ENCODE measurements around the gene SNX13. TPM values are rescaled to one million over a fixed set of nuclear protein-coding genes. Genes with fewer than 3 reads are reported as not detected.

The SNX13 gene
- total RNA-seq, 1 experiment from 2014 or later, result 41.8 TPM

GRCh38 chr7:17829001-17829400, 111.3 kb downstream of the SNX13 start:
- H3K4me3 ChIP-seq (ENCODE audit: low read depth, low read length), result no peak overlapping the region
- no peaks in the 10 kb centered on the region for H3K9me3 Mint-ChIP-seq (ENCODE audit: unreplicated experiment)
- peaks cover under 1% of the 10 kb centered on the region for H3K36me3 Mint-ChIP-seq (ENCODE audit: insufficient read depth, unreplicated experiment)
- no peaks in the 10 kb centered on the region for H3K27me3 ChIP-seq (replicated peaks; ENCODE audit: control insufficient read depth, insufficient read depth, low read length)
- H3K9me3 ChIP-seq, result no peaks in the 10 kb centered on the region
- no peaks in the 10 kb centered on the region for H3K4me1 ChIP-seq
- H3K4me1 Mint-ChIP-seq (ENCODE audit: low read depth, unreplicated experiment), result no peaks in the 10 kb centered on the region
- intact Hi-C loops (cut with micrococcal nuclease; ENCODE audit: unreplicated experiment), result no loop called here
- H3K27me3 Mint-ChIP-seq (ENCODE audit: insufficient read depth, unreplicated experiment), result no peaks in the 10 kb centered on the region
- H3K36me3 ChIP-seq (ENCODE audit: control insufficient read depth, insufficient read depth, low read length), result no peaks in the 10 kb centered on the region
- CTCF ChIA-PET, result no interaction called here
- no peak for DNase-seq
- POLR2A ChIA-PET, result no interaction called here
- BruUV-seq (replicated peaks), result no TSS peak
- H3K4me3 Mint-ChIP-seq (ENCODE audit: unreplicated experiment), result no peak overlapping the region
- H3K27ac Mint-ChIP-seq (ENCODE audit: unreplicated experiment), result no peak overlapping the region
- no peak for TF ChIP-seq CTCF (IDR thresholded peaks at IDR 0.05; ENCODE audit: insufficient read depth in 1 of 2, low read depth in 1 of 2, low read length in 1 of 2, severe bottlenecking in 1 of 2, unreplicated experiment in 1 of 2)

GRCh38 chr7:17822547-17823173, 117.6 kb downstream of the SNX13 start:
- Histone ChIP-seq H3K36me3 (ENCODE audit: control insufficient read depth, insufficient read depth, low read length) (no peaks in the 10 kb centered on the region), H3K9me3 (no peaks in the 10 kb centered on the region), H3K27me3 (replicated peaks; ENCODE audit: control insufficient read depth, insufficient read depth, low read length) (no peaks in the 10 kb centered on the region), H3K4me1 (no peaks in the 10 kb centered on the region), H3K4me3 (ENCODE audit: low read depth, low read length) (no peak overlapping the region)
- Mint-ChIP-seq H3K27me3 (ENCODE audit: insufficient read depth, unreplicated experiment) (no peaks in the 10 kb centered on the region), H3K9me3 (ENCODE audit: unreplicated experiment) (no peaks in the 10 kb centered on the region), H3K27ac (ENCODE audit: unreplicated experiment) (no peak overlapping the region), H3K4me1 (ENCODE audit: low read depth, unreplicated experiment) (no peaks in the 10 kb centered on the region), H3K36me3 (ENCODE audit: insufficient read depth, unreplicated experiment) (peaks cover 13% of the 10 kb centered on the region), H3K4me3 (ENCODE audit: unreplicated experiment) (no peak overlapping the region)
- POLR2A ChIA-PET, result no interaction called here
- DNase-seq, result no peak
- no TSS peak for BruUV-seq (replicated peaks)
- intact Hi-C loops (cut with micrococcal nuclease; ENCODE audit: unreplicated experiment), result no loop called here
- no peak for TF ChIP-seq CTCF (IDR thresholded peaks at IDR 0.05; ENCODE audit: insufficient read depth in 1 of 2, low read depth in 1 of 2, low read length in 1 of 2, severe bottlenecking in 1 of 2, unreplicated experiment in 1 of 2)
- CTCF ChIA-PET, result no interaction called here

DNA sequence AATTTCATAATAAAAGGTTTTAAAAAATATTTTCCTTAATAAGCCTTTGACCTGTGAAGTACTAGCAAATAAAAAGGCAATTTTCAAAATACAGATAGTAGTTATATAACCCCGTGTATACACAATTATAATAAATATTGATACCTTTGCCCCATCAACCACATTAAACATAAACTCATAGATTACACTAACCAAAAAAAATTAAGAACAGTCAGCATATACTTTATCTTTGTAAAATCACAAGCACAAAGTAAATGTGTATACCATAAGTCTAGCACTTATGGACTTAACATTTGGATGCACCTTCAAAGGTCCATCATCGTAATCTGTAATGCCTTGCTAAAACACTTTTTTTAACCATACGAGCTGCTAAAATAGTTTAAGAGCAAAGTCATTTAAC, 123.4 kb downstream of the SNX13 start:
- CTCF ChIA-PET, result no interaction called here
- no peak overlapping the region for H3K4me3 Mint-ChIP-seq (ENCODE audit: unreplicated experiment)
- Histone ChIP-seq H3K4me1 (no peaks in the 10 kb centered on the region), H3K4me3 (ENCODE audit: low read depth, low read length) (no peak overlapping the region), H3K27me3 (replicated peaks; ENCODE audit: control insufficient read depth, insufficient read depth, low read length) (no peaks in the 10 kb centered on the region), H3K36me3 (ENCODE audit: control insufficient read depth, insufficient read depth, low read length) (no peaks in the 10 kb centered on the region), H3K9me3 (no peaks in the 10 kb centered on the region; the same call in 1 of the 2 replicates)
- TF ChIP-seq CTCF (IDR thresholded peaks at IDR 0.05; ENCODE audit: insufficient read depth in 1 of 2, low read depth in 1 of 2, low read length in 1 of 2, severe bottlenecking in 1 of 2, unreplicated experiment in 1 of 2), result no peak
- no peak for DNase-seq
- POLR2A ChIA-PET, result no interaction called here
- H3K27ac Mint-ChIP-seq (ENCODE audit: unreplicated experiment), result no peak overlapping the region
- BruUV-seq (replicated peaks), result no TSS peak
- intact Hi-C loops (cut with micrococcal nuclease; ENCODE audit: unreplicated experiment), result no loop called here
- H3K9me3 Mint-ChIP-seq (ENCODE audit: unreplicated experiment), result no peaks in the 10 kb centered on the region
- H3K27me3 Mint-ChIP-seq (ENCODE audit: insufficient read depth, unreplicated experiment), result no peaks in the 10 kb centered on the region
- H3K36me3 Mint-ChIP-seq (ENCODE audit: insufficient read depth, unreplicated experiment), result peaks cover 5% of the 10 kb centered on the region
- no peaks in the 10 kb centered on the region for H3K4me1 Mint-ChIP-seq (ENCODE audit: low read depth, unreplicated experiment)

Data from Caco-2 (cell line).